Activated naive CD4-positive, alpha-beta T cell treated with anti-CD3 and anti-CD28 coated beads, Interleukin-2, amount 50 U/mL, for 24 hours (primary cell): Measurements from ENCODE around the gene ZDHHC21.
"Not testable (repeated sequence)": the region's sequence is repeated elsewhere in the genome, so short reads cannot be mapped to it uniquely, and the experiment has no call there.

ENCODE experiments used
- H3K27ac Mint-ChIP-seq: one replicate; pipeline ENCODE4 v1.8.0; 2021; ENCODE audit warnings: mild to moderate bottlenecking, mixed read lengths
- H3K27me3 Mint-ChIP-seq: one replicate; pipeline ENCODE4 v1.8.0; 2021; ENCODE audit warnings: mixed read lengths
- H3K36me3 Mint-ChIP-seq: one replicate; pipeline ENCODE4 v1.8.0; 2021; ENCODE audit warnings: mixed read lengths
- H3K4me1 Mint-ChIP-seq: one replicate; pipeline ENCODE4 v1.8.0; 2021; ENCODE audit warnings: mixed read lengths
- H3K4me3 Mint-ChIP-seq: one replicate; pipeline ENCODE4 v1.8.0; 2021; ENCODE audit warnings: mild to moderate bottlenecking, mixed read lengths
- H3K9me3 Mint-ChIP-seq: one replicate; pipeline ENCODE4 v1.8.0; 2021; ENCODE audit warnings: mixed read lengths

ZDHHC21 gene

DNA sequence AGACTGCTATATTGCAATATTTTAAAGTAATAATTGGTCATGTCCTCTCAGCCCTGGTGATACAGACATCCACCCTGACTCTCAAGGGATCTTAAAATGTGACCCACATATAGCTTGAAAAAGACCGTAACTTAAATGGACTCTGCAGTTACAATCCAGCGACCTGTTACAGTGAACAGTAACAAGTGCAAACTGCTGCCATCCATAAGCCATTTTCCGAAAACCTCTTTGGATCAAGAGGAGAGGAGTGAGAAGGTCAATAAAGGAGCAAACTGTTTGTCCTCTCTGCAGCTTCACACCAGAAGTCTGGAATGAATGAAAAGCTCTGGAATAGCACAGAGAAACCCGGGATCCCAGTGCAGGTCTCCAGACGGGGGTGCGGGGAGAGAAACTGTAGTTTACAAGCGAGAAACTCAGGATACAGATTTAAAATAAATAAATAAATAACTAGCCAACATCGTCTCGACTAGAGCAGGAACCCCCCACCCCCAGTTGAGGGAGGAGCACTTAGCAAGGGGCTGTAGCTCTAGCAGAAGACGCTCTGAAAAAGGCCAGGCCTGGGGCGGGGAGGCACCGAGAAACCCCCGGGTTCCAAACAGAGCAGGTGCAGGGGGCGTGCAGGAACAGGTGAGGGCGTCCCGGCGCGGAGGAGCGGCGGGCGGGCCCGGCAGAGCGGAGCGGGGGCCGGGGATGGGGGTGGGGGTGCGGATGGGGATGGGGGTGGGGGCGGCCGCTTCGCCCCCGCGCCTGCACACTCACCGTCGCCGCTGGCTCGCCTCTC, 572 bp downstream of the ZDHHC21 start:
- Mint-ChIP-seq H3K27ac (peak overlapping the region; percentile 85), H3K27me3 (peaks cover 7% of the 10 kb centered on the region), H3K36me3 (peaks cover 8% of the 10 kb centered on the region), H3K4me1 (peaks cover 37% of the 10 kb centered on the region), H3K9me3 (no peaks in the 10 kb centered on the region), H3K4me3 (peak overlapping the region; percentile 96)

GRCh38 chr9:14690948-14691730, 2.1 kb downstream of the ZDHHC21 start:
- Mint-ChIP-seq H3K27ac (peak overlapping the region; percentile 88), H3K9me3 (no peaks in the 10 kb centered on the region), H3K4me1 (peaks cover 37% of the 10 kb centered on the region), H3K4me3 (peak overlapping the region; percentile 27), H3K27me3 (no peaks in the 10 kb centered on the region), H3K36me3 (peaks cover 10% of the 10 kb centered on the region)

- Mint-ChIP-seq H3K27ac (no peak overlapping the region), H3K27me3 (no peaks in the 10 kb centered on the region), H3K4me1 (peaks cover 21% of the 10 kb centered on the region), H3K4me3 (no peak overlapping the region), H3K9me3 (no peaks in the 10 kb centered on the region), H3K36me3 (peaks cover 19% of the 10 kb centered on the region)
Observed at GRCh38 chr9:14687042-14687719, 6.1 kb downstream of the ZDHHC21 start.

GRCh38 chr9:14686168-14686567, 7.1 kb downstream of the ZDHHC21 start:
- Mint-ChIP-seq H3K4me3 (no peak overlapping the region), H3K36me3 (peaks cover 20% of the 10 kb centered on the region), H3K4me1 (peaks cover 16% of the 10 kb centered on the region), H3K27me3 (no peaks in the 10 kb centered on the region), H3K27ac (no peak overlapping the region), H3K9me3 (no peaks in the 10 kb centered on the region)

- H3K27ac Mint-ChIP-seq, H3K9me3 Mint-ChIP-seq, H3K4me1 Mint-ChIP-seq, H3K4me3 Mint-ChIP-seq, H3K27me3 Mint-ChIP-seq: not testable (repeated sequence)
- H3K36me3 Mint-ChIP-seq: peaks cover 18% of the 10 kb centered on the region
Observed at GRCh38 chr9:14682616-14683015, 10.6 kb downstream of the ZDHHC21 start.

- Mint-ChIP-seq H3K9me3 (no peaks in the 10 kb centered on the region), H3K4me1 (peaks cover 6% of the 10 kb centered on the region), H3K4me3 (no peak overlapping the region), H3K27ac (no peak overlapping the region), H3K27me3 (no peaks in the 10 kb centered on the region), H3K36me3 (peaks cover 15% of the 10 kb centered on the region)
Observed at GRCh38 chr9:14678776-14679175, 14.5 kb downstream of the ZDHHC21 start.

DNA sequence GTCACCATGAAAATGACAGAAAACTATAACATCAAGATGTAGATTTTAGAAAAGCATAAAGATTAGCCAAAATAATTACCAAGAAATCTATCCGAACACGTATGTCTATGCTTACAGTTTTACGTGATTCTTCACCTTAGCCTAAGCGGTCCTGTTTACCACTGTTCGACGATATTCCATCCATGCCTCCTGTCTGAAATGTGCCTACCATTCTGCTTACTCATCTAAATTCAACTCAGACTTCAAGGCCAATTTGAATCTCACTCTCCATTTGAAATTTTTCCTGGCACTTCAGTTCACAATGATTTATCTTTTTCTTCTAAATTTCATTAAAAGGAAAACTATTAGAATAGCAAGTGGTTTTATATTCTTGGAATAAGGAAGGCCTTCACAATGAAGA, 15.4 kb downstream of the ZDHHC21 start:
- no peak overlapping the region for H3K27ac Mint-ChIP-seq
- H3K36me3 Mint-ChIP-seq: peaks cover 14% of the 10 kb centered on the region
- H3K4me1 Mint-ChIP-seq: peaks cover 6% of the 10 kb centered on the region
- no peaks in the 10 kb centered on the region for H3K27me3 Mint-ChIP-seq
- no peaks in the 10 kb centered on the region for H3K9me3 Mint-ChIP-seq
- no peak overlapping the region for H3K4me3 Mint-ChIP-seq

- H3K4me1 Mint-ChIP-seq: peaks cover 6% of the 10 kb centered on the region
- peaks cover 10% of the 10 kb centered on the region for H3K36me3 Mint-ChIP-seq
- no peak overlapping the region for H3K27ac Mint-ChIP-seq
- H3K4me3 Mint-ChIP-seq: no peak overlapping the region
- no peaks in the 10 kb centered on the region for H3K27me3 Mint-ChIP-seq
- H3K9me3 Mint-ChIP-seq: no peaks in the 10 kb centered on the region
Observed at GRCh38 chr9:14677396-14677795, 15.8 kb downstream of the ZDHHC21 start.

GRCh38 chr9:14674630-14675029, 18.6 kb downstream of the ZDHHC21 start:
- no peaks in the 10 kb centered on the region for H3K4me1 Mint-ChIP-seq
- no peak overlapping the region for H3K4me3 Mint-ChIP-seq
- peaks cover 12% of the 10 kb centered on the region for H3K36me3 Mint-ChIP-seq
- no peaks in the 10 kb centered on the region for H3K27me3 Mint-ChIP-seq
- H3K9me3 Mint-ChIP-seq: no peaks in the 10 kb centered on the region
- H3K27ac Mint-ChIP-seq: no peak overlapping the region

GRCh38 chr9:14671377-14671776, 21.9 kb downstream of the ZDHHC21 start:
- Mint-ChIP-seq H3K4me1 (no peaks in the 10 kb centered on the region), H3K27me3 (no peaks in the 10 kb centered on the region), H3K4me3 (no peak overlapping the region), H3K27ac (no peak overlapping the region), H3K9me3 (no peaks in the 10 kb centered on the region), H3K36me3 (peaks cover 8% of the 10 kb centered on the region)

GRCh38 chr9:14670718-14671117, 22.5 kb downstream of the ZDHHC21 start:
- no peaks in the 10 kb centered on the region for H3K9me3 Mint-ChIP-seq
- no peaks in the 10 kb centered on the region for H3K4me1 Mint-ChIP-seq
- no peak overlapping the region for H3K4me3 Mint-ChIP-seq
- H3K36me3 Mint-ChIP-seq: peaks cover 8% of the 10 kb centered on the region
- H3K27me3 Mint-ChIP-seq: no peaks in the 10 kb centered on the region
- no peak overlapping the region for H3K27ac Mint-ChIP-seq

DNA sequence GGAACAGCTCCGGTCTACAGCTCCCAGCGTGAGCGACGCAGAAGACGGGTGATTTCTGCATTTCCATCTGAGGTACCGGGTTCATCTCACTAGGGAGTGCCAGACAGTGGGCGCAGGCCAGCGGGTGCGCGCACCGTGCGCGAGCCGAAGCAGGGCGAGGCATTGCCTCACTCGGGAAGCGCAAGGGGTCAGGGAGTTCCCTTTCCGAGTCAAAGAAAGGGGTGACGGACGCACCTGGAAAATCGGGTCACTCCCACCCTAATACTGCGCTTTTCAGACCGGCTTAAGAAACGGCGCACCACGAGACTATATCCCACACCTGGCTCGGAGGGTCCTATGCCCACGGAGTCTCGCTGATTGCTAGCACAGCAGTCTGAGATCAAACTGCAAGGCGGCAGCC, 29.2 kb downstream of the ZDHHC21 start:
- H3K36me3 Mint-ChIP-seq, H3K4me3 Mint-ChIP-seq, H3K9me3 Mint-ChIP-seq, H3K27me3 Mint-ChIP-seq, H3K27ac Mint-ChIP-seq, H3K4me1 Mint-ChIP-seq: not testable (repeated sequence)

DNA sequence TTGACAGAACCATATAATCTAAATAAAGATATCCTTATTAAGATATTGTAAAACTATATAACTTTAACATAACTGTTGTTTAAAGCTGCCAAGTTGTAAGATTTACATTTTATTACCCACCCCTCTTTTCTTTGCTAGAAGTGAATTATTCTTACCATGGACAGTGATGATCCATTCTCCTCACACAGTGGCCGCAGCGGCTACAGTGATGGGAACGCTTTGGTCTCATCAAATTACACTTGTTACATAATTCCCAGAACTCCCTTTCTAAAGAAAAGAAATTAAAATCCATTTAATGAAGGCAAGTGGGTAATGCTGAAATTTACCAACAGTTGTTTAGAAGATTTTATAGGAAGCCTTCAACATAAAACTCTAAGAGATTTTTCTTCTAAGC, 31.2 kb downstream of the ZDHHC21 start:
- H3K9me3 Mint-ChIP-seq: no peaks in the 10 kb centered on the region
- no peak overlapping the region for H3K27ac Mint-ChIP-seq
- H3K4me1 Mint-ChIP-seq: no peaks in the 10 kb centered on the region
- peaks cover 23% of the 10 kb centered on the region for H3K36me3 Mint-ChIP-seq
- no peak overlapping the region for H3K4me3 Mint-ChIP-seq
- no peaks in the 10 kb centered on the region for H3K27me3 Mint-ChIP-seq

GRCh38 chr9:14661421-14662059, 31.7 kb downstream of the ZDHHC21 start:
- Mint-ChIP-seq H3K27ac (no peak overlapping the region), H3K4me3 (no peak overlapping the region), H3K27me3 (no peaks in the 10 kb centered on the region), H3K4me1 (no peaks in the 10 kb centered on the region), H3K9me3 (peaks cover 5% of the 10 kb centered on the region), H3K36me3 (peaks cover 27% of the 10 kb centered on the region)

DNA sequence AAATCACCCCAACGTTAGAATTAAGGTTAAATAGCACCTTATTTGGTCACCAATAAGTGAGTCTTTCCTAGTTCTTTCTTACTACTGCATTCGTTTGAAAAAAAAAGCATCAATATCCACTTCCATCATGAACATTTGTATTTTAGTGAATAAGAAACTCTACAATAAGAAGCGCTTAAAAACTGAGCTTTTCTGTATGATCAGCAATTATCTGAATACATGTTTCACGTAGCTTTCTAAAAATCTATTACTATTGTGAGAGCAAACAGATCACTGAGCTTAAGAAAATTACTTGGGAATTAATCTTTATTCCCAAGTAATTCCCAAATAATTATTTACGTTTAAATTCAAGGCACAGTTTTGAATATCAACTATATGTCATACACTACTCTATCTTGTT, 32.5 kb downstream of the ZDHHC21 start:
- peaks cover 32% of the 10 kb centered on the region for H3K36me3 Mint-ChIP-seq
- H3K4me3 Mint-ChIP-seq: no peak overlapping the region
- H3K27me3 Mint-ChIP-seq: no peaks in the 10 kb centered on the region
- no peaks in the 10 kb centered on the region for H3K4me1 Mint-ChIP-seq
- no peak overlapping the region for H3K27ac Mint-ChIP-seq
- H3K9me3 Mint-ChIP-seq: peaks cover 9% of the 10 kb centered on the region
